ENCODE results near the gene COBL. TPM values are rescaled to one million over a fixed set of nuclear protein-coding genes. Genes with fewer than 3 reads are reported as not detected.

The COBL gene
- polyA plus RNA-seq, 3 donors, result not detected

- no peak overlapping the region for H3K4me2 ChIP-seq (replicated peaks; ENCODE audit: extremely low read depth, low read length, poor library complexity, severe bottlenecking)
- Mint-ChIP-seq H3K9me3 (peaks cover 6 to 18% (median 9%) of the 10 kb centered on the region in 7 donors), H3K27ac (no peak overlapping the region), H3K36me3 (no peaks in the 10 kb centered on the region), H3K4me3 (no peak overlapping the region), H3K27me3 (ENCODE audit: low read depth in 3 of 3) (peaks cover 1 to 5% (median 5%) of the 10 kb centered on the region in 3 donors), H3K4me1 (peaks cover 2% of the 10 kb centered on the region)
- H3K79me2 ChIP-seq (ENCODE audit: insufficient read depth, low read length), result no peaks in the 10 kb centered on the region
- intact Hi-C loops (cut with micrococcal nuclease), result no loop called here
- no peak for DNase-seq
- peaks cover 0 to 10% of the 10 kb centered on the region in 2 donors for H3K9me3 ChIP-seq (replicated peaks in 1 of 2; ENCODE audit: control insufficient read depth in 1 of 2, insufficient read depth in 1 of 2, low read length in 2 of 2)
- H3K27me3 ChIP-seq (ENCODE audit: control insufficient read depth in 2 of 2, insufficient read depth in 2 of 2, low read length in 2 of 2), result no peaks in the 10 kb centered on the region
- H3K9ac ChIP-seq (ENCODE audit: insufficient read depth, low read length, poor library complexity, severe bottlenecking), result no peak overlapping the region
- H4K20me1 ChIP-seq (ENCODE audit: insufficient read depth, low read length), result no peaks in the 10 kb centered on the region
- no peak overlapping the region for H2AFZ ChIP-seq (ENCODE audit: insufficient read depth, low read depth, low read length, poor library complexity, severe bottlenecking)
- H3K27ac ChIP-seq (ENCODE audit: low read depth in 1 of 2, low read length in 2 of 2), result no peak overlapping the region
- WGBS (ENCODE audit: insufficient coverage), result 100% methylated on average over 1 of the region's 4 CpGs
- H3K36me3 ChIP-seq (replicated peaks in 1 of 2; ENCODE audit: control insufficient read depth in 1 of 2, insufficient read depth in 2 of 2, low read length in 2 of 2), result no peaks in the 10 kb centered on the region
- TF ChIP-seq CTCF (IDR thresholded peaks at IDR 0.05), result no peak
- no peaks in the 10 kb centered on the region for H3K4me1 ChIP-seq (ENCODE audit: control insufficient read depth in 1 of 2, insufficient read depth in 2 of 2, low read length in 2 of 2)
- H3K4me3 ChIP-seq (replicated peaks in 1 of 3; ENCODE audit: low read depth in 2 of 3, low read length in 3 of 3), result no peak overlapping the region
Measured at GRCh38 chr7:51152706-51153200, 163.9 kb downstream of the COBL start.

GRCh38 chr7:51151455-51151854 is 165.2 kb downstream of the COBL start:
- Mint-ChIP-seq H3K4me3 (no peak overlapping the region), H3K36me3 (no peaks in the 10 kb centered on the region), H3K27ac (no peak overlapping the region), H3K4me1 (no peaks in the 10 kb centered on the region), H3K27me3 (ENCODE audit: low read depth in 3 of 3) (peaks cover 1 to 5% (median 5%) of the 10 kb centered on the region in 3 donors), H3K9me3 (peaks cover 14 to 31% (median 20%) of the 10 kb centered on the region in 7 donors)
- H3K9me3 ChIP-seq (replicated peaks in 1 of 2; ENCODE audit: control insufficient read depth in 1 of 2, insufficient read depth in 1 of 2, low read length in 2 of 2), result peaks cover 11 to 23% of the 10 kb centered on the region in 2 donors
- no peak overlapping the region for H3K27ac ChIP-seq (ENCODE audit: low read depth in 1 of 2, low read length in 2 of 2)
- H3K9ac ChIP-seq (ENCODE audit: insufficient read depth, low read length, poor library complexity, severe bottlenecking), result no peak overlapping the region
- no peaks in the 10 kb centered on the region for H3K4me1 ChIP-seq (ENCODE audit: control insufficient read depth in 1 of 2, insufficient read depth in 2 of 2, low read length in 2 of 2)
- DNase-seq, result no peak
- H4K20me1 ChIP-seq (ENCODE audit: insufficient read depth, low read length), result no peaks in the 10 kb centered on the region
- TF ChIP-seq CTCF (IDR thresholded peaks at IDR 0.05), result no peak
- intact Hi-C loops (cut with micrococcal nuclease), result no loop called here
- no peaks in the 10 kb centered on the region for H3K36me3 ChIP-seq (replicated peaks in 1 of 2; ENCODE audit: control insufficient read depth in 1 of 2, insufficient read depth in 2 of 2, low read length in 2 of 2)
- no peaks in the 10 kb centered on the region for H3K79me2 ChIP-seq (ENCODE audit: insufficient read depth, low read length)
- no peak overlapping the region for H2AFZ ChIP-seq (ENCODE audit: insufficient read depth, low read depth, low read length, poor library complexity, severe bottlenecking)
- no peak overlapping the region for H3K4me2 ChIP-seq (replicated peaks; ENCODE audit: extremely low read depth, low read length, poor library complexity, severe bottlenecking)
- 75% methylated on average over 2 of the region's 3 CpGs for WGBS (ENCODE audit: insufficient coverage)
- H3K4me3 ChIP-seq (replicated peaks in 1 of 3; ENCODE audit: low read depth in 2 of 3, low read length in 3 of 3), result no peak overlapping the region
- no peaks in the 10 kb centered on the region for H3K27me3 ChIP-seq (ENCODE audit: control insufficient read depth in 2 of 2, insufficient read depth in 2 of 2, low read length in 2 of 2)

All from CD14-positive monocyte (primary cell).